ENCODE results near the gene IRGQ.

GRCh38 chr19:43591904-43592772 is 3.8 kb downstream of the IRGQ start:
- TF ChIP-seq CTCF (IDR thresholded peaks at IDR 0.05) (no peak), POLR2A (IDR thresholded peaks at IDR 0.05) (no peak)
